Stomach (tissue), 4 donors: ENCODE results near the gene SLC25A1.

ENCODE experiments used
- CTCF ChIP-seq, 7 experiments: fragments of 450-650 bp in 4 of 7; fragments of 200-600 bp in 3 of 7; sonication (generic) in 3 of 7; IDR thresholded peaks; one replicate each; pipeline ENCODE4 v1.5.1; 2016 to 2019; ENCODE audit warnings: antibody characterized with exemption in 7 of 7, control low read depth in 2 of 7, mild to moderate bottlenecking in 1 of 7
- EP300 ChIP-seq: sonication (generic); formaldehyde crosslinking; IDR thresholded peaks from one replicate; pipeline ENCODE4 v1.6.1; 2017; ENCODE audit warnings: antibody characterized with exemption
- POLR2A ChIP-seq, 4 donors: fragments of 450-650 bp; IDR thresholded peaks; one replicate each; pipeline ENCODE4 v1.6.1; 2016; ENCODE audit warnings: antibody characterized with exemption in 4 of 4, control low read depth in 2 of 4, mild to moderate bottlenecking in 1 of 4, moderate library complexity in 1 of 4
- POLR2AphosphoS5 ChIP-seq, 3 donors: sonication (generic); formaldehyde crosslinking; IDR thresholded peaks; one replicate each; pipeline ENCODE4 v1.6.1; 2016; ENCODE audit warnings: antibody characterized with exemption in 3 of 3

GRCh38 chr22:19143967-19144400 is 34.6 kb downstream of the SLC25A1 start:
- TF ChIP-seq CTCF (IDR thresholded peaks at IDR 0.05) (no peak), POLR2A (IDR thresholded peaks at IDR 0.05) (no peak), POLR2AphosphoS5 (IDR thresholded peaks at IDR 0.05) (no peak), EP300 (no peak)
